GM21529 (cell line): ENCODE measurements around the gene PRKCA.

Experiments
- ATAC-seq: cut with Tn5 transposase; IDR thresholded peaks from one replicate; pipeline ENCODE4 v1.9.1; 2021; ENCODE audit not compliant: unreplicated experiment

The PRKCA gene

DNA sequence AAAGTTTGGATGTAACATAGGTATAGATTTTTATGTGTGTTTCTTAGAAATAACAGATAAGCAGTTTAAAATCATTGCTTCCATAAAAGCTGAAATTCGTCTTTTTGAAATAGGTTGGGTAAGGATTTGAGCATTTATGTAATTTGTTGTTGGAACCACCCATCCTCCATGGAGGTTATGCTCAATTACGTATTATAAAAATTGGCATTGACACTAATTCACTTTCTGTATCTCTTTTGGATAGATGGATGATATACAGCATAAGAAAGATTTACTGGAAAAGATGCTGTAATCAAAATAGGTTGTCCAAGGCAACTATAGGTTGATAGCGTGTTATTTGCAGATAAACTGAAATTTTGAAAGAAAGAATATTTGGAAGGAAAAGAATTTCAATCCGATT lies 105.5 kb downstream of the PRKCA start:
- no peak for ATAC-seq

DNA sequence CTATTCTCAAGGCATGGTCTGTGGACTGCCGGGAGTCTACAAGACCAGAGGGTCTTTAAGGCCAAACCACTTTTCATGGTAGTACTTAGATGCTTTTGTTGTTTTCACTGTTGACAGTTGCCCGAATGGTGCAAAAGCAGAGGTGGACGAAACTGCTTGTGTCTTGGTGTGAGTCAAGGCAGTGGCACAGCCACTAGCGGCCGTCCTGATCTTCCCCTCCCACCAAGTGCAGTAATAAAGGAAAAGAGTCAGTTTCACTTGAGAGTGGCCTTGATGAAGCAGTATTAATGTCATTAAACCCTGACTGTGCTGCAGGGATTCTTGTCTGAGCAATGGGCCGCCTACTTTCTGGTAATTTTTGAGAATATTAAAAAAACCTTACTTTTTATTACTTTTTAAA lies 109.1 kb downstream of the PRKCA start:
- ATAC-seq: no peak

- ATAC-seq: no peak
These were observed 110.6 kb downstream of the PRKCA start for GRCh38 chr17:66412857-66413558.

DNA sequence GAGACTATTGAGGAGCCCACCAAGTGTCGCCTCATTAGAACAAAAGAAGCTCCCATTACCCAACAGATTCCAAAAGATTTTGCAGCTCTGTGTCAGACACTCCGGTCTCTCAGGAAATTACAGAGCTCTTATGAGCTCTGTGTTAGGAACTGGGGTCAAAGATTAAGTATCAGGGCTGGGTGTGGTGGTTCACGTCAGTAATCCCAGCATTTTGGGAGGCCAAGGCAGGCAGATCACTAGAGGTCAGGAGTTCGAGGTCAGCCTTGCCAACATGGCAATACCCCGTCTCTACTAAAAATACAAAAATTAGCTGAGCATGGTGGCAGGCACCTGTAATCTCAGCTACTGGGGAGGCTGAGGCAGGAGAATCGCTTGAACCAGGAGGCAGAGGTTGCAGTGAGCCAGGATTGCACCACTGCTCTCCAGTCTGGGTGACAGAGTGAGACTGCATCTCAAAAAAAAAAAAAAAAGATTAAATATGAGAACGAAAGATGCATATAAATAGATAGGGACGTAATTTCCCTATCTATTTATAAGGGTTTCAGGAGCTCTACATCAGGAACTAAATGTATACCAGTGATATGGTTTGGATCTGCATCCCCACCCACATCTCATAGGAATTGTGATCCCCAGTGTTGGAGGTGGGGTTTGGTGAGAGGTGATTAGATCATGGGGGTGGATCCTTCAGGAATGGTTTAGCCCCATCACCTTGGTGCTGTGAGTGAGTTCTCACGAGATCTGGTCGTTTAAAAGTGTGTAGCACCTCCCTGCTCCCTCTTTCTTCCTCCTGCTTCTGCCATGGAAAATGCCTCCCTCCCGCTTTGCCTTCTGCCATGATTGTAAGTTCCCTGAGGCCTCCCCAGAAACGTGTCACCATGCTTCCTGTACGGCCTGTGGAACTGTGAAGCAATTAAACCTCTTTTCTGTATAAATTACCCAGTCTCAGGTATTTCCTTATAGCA lies 111.4 kb downstream of the PRKCA start:
- ATAC-seq: no peak

DNA sequence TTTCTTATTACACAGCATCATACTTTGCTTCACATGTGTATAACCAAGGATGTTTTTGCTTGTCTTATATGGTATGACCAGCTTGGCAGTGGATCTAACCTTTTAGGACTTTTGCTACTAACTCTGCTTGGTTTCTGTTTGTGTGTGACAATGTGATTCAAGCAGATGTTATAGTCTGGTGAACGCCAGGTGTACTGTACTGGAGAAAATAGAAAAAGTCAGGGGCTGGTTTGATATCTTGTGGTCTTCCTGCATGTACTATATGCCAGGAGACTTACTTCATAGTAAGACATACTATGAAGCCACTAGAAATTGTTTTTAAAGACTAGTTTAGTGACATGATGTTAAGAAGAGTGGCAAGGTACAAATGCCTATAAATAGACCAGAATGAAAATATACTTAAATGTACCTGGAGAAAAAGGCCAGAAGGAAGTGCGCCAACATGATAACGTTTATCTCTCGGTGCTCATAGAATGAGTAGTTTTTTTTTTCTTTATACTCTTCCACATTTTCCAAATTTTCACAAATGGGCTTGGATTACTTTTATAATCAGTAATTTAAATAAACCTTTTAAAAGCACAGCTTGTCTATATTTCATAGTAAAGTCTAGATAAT lies 112.3 kb downstream of the PRKCA start:
- no peak for ATAC-seq

GRCh38 chr17:66415366-66416206 lies 113.2 kb downstream of the PRKCA start:
- no peak for ATAC-seq

DNA sequence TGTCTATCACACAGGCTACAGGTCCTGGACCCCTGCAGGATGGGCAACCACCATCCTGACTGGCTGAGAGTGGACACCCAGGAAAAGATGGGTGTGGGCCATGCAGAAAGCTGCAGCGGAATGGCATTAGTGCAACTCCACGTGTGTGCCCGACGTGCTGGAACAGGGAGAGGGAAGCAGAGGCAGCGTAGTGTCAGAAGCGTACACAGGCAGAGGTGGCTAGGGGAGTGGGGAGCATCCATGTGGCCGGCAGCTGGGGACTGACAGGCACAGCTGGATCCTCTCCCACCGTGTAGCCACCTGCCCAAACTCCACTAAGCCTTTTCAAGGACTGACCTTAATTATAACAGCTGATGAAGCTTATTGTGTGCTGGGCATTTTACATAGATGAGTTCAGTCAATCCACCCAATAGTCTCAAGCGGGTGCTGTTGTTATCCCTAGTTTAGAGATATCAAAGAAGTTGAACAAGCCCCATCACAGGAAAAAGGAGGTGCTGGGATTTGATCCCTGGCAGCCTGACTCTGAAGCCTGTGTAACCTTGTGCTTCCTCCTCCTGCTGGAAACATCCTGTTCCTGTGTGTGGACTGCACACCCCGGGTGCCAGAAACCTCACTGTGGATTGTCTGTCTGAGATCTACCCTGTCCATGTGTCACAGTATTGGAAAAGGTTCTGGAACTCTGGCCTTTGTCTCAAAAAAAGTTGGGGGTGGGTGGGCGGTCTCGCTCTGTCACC lies 114.0 kb downstream of the PRKCA start:
- no peak for ATAC-seq

- no peak for ATAC-seq
These were observed 114.9 kb downstream of the PRKCA start for GRCh38 chr17:66417300-66417719.

DNA sequence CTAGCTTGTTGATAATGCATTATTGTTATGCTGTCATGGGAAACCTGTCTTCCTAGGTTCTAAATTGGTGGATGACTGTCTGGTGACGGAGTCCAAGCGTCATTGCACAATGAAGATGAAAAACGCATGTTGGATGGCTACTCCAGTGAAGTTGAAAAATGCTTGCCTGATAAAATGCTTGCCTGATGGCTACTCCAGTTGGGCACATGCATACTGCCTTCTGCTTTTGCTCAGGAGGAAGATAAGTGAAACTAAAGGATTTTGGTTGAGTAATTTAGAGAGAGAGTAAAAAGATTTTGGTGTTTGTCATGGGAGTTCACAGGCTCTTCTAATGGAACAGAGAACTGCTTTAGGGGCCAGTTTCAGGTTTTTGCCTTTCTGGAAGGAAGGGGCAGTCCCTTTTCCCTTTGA lies 118.6 kb downstream of the PRKCA start:
- ATAC-seq: no peak

GRCh38 chr17:66422186-66422585 lies 119.8 kb downstream of the PRKCA start:
- no peak for ATAC-seq

- no peak for ATAC-seq
These were observed 120.9 kb downstream of the PRKCA start for GRCh38 chr17:66423056-66423955.

DNA sequence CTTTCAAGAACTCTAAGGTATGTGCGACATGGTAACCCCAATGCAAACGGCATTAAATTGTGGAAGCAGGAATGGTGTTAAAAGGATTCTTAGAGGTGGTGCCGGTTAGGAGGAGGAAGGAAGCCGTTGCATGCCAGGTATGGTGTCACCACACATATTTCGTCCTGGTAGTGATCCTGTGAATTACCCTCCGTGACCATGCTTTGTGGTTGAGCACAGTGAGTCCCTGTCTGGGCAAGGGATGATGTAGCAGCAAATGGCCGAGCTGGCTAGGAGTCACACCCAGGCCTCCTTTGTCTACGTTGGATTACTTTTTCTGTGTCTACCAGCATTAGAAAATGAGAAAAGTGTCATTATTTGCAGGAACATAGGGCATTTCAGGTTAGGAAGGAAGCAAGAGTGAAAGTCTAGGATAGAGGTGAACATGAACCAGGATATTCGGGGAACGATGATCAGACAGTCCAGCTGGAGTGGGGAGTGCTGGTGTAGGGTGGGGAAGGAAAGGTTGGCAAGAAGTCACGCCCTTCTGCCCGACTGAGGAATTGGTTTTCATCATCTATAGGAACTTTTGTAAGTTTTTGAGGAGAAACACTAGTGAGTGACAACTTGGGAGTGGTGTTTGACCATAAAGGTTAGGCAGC lies 123.5 kb downstream of the PRKCA start:
- no peak for ATAC-seq

DNA sequence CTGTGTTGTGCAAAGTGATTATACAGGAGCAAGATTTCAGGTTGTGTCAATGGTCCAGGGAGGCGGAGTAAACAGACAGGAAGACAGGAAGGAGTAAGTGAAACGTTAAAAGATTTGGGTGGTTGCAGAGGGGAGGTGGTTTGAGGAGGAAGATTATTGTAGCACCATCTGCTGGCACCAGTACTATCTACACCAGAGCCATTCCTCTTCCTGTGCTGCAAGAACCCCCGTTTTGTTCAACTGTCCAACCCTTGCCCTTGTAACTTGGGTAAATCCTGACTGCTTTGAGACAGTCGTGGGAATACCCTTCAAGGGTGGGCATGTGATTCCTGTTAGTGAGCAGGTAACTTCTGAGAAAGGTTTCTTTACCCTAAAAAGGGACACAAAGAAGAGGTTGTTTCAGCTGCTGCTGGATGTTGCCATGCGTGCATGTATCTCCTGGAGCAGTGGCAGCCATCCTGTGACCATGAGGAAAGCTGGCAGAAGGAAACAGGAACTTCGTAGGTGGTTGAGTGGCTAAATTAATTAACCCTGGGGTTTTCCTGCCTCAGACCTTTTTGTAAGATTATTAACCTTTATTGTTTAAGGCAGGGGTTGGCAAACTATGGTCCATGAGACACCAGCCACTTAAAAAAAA lies 124.1 kb downstream of the PRKCA start:
- no peak for ATAC-seq

DNA sequence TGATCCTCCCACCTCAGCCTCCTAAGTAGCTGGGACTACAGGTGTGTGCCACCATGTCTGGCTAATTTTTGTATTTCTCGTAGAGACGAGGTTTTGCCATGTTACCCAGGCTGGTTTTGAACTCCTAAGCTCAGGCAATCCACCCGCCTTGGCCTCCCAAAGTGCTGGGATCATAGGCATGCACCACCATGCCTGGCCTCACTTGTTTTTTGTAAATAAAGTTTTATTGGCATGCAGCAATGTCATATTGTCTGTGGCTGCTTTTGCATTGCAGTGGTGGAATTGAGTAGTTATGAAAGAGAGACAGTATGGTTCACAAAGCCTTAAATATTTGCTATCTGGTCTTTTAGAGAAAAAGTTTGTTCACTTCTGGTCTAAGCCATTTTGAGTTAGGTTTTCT lies 124.7 kb downstream of the PRKCA start:
- no peak for ATAC-seq

- ATAC-seq: no peak
These were observed 127.3 kb downstream of the PRKCA start for GRCh38 chr17:66429680-66430079.

- ATAC-seq: no peak
These were observed 128.7 kb downstream of the PRKCA start for GRCh38 chr17:66430846-66431795.

DNA sequence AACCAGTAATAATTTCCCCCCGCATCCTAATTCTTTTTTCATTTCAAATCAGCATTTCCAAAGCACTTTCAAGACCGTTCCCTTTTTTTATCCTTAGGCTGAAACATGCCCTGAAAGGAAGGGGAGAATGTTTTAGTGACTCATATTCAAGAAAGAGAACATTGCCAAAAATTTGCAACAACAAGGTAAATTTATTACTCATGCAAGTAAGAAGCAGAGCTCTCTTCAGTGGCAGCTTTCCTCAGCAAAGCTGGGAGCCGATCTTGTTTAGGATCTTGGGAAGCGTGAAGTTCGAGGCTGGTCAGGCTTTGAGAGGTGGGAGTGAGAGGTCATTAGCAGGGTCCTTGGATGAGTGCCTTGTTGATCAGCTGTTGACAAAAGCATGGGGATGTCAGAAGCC lies 129.5 kb downstream of the PRKCA start:
- no peak for ATAC-seq
